ENCODE results near the gene CHD9. TPM values are rescaled to one million over a fixed set of nuclear protein-coding genes. Genes with fewer than 3 reads are reported as not detected.

Gene CHD9
- total RNA-seq, 4 donors from 2014 or later: 46.9 to 174 (median 133) TPM

DNA sequence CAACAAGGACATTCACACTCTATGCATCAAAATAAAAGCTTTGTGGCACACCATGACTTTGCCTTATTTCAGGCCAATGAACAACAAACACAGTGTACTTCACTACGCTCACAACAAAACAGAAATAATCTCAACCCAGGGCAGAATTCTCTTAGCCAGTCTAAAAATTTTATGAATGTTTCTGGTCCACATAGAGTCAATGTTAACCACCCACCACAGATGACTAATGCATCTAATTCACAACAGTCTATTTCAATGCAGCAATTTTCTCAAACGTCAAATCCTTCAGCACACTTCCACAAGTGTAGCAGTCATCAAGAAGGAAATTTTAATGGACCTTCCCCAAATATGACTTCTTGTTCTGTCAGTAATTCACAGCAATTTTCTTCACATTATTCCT is 101.7 kb downstream of the CHD9 start:
- Histone ChIP-seq H3K27me3 (no peaks in the 10 kb centered on the region), H3K36me3 (no peaks in the 10 kb centered on the region), H3K4me1 (no peaks in the 10 kb centered on the region), H3K4me3 (no peak overlapping the region), H3K27ac (no peak overlapping the region), H3K9me3 (no peaks in the 10 kb centered on the region)
- no peak for DNase-seq
- intact Hi-C loops (cut with DNase I; ENCODE audit: low total_unique reads): no loop called here
- TF ChIP-seq, protein P1, sequence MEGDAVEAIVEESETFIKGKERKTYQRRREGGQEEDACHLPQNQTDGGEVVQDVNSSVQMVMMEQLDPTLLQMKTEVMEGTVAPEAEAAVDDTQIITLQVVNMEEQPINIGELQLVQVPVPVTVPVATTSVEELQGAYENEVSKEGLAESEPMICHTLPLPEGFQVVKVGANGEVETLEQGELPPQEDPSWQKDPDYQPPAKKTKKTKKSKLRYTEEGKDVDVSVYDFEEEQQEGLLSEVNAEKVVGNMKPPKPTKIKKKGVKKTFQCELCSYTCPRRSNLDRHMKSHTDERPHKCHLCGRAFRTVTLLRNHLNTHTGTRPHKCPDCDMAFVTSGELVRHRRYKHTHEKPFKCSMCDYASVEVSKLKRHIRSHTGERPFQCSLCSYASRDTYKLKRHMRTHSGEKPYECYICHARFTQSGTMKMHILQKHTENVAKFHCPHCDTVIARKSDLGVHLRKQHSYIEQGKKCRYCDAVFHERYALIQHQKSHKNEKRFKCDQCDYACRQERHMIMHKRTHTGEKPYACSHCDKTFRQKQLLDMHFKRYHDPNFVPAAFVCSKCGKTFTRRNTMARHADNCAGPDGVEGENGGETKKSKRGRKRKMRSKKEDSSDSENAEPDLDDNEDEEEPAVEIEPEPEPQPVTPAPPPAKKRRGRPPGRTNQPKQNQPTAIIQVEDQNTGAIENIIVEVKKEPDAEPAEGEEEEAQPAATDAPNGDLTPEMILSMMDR (IDR thresholded peaks at IDR 0.05): no peak
- no peak for TF ChIP-seq POLR2A (IDR thresholded peaks at IDR 0.05)

DNA sequence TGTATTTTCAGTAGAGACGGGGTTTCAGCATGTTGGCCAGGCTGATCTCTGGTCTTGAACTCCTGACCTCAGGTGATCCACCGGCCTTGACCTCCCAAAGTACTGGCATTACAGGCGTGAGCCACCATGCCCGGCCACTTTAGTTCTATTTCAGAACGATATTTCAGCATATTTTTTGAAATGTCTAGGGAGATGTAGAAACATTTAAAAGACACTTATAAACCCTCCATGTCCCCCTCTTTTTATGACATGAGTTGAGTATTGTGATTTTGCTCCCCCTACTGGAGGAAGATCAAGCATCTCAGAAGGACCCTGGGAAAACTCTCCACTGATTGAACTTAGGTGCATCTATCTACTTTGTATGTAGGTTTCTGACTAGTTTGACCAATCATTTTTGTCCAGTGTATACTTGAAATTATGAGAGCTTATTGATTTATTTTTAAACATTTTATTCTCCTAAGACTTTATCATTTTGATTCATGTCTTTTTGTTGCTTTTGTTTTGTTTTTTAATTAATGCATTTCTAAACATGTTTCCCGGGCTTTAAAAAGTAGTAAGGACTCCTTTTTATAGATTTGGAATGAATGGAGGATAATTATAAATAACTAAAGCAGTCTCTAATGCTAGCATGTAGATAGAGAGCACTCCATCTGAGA is 105.1 kb downstream of the CHD9 start:
- Histone ChIP-seq H3K27ac (peak overlapping the region in 1 of 2 donors; percentile 22), H3K4me3 (no peak overlapping the region), H3K36me3 (no peaks in the 10 kb centered on the region), H3K27me3 (no peaks in the 10 kb centered on the region), H3K4me1 (no peaks in the 10 kb centered on the region), H3K9me3 (no peaks in the 10 kb centered on the region)
- TF ChIP-seq, protein P1 (IDR thresholded peaks at IDR 0.05): peak; percentile 53 to 69 (median 68)
- TF ChIP-seq POLR2A (IDR thresholded peaks at IDR 0.05): no peak
- peak in 1 of 2 donors; percentile 28 for DNase-seq
- intact Hi-C loops (cut with DNase I; ENCODE audit: low total_unique reads): no loop called here

DNA sequence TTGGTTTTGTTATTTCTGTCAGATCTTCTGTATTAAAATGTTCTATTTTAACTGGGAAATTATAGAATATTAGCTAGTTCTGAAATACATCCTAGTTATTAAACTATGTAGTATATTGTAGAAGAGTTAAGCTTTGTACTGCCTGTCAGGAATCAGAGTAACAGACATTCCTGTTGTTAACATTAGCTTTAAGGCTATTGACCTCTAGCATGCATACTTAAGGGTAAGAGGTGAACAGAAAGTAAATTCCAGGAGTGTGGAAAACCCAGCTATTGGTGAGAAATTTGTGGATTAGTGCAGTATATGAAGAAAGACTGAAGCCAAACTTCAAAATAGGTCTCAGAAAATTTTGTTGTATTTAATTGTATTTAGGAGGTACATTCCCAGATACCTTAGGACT is 111.3 kb downstream of the CHD9 start:
- no peak for DNase-seq
- intact Hi-C loops (cut with DNase I; ENCODE audit: low total_unique reads): no loop called here
- no peaks in the 10 kb centered on the region for H3K4me1 ChIP-seq
- H3K27ac ChIP-seq: no peak overlapping the region
- H3K9me3 ChIP-seq: no peaks in the 10 kb centered on the region
- H3K36me3 ChIP-seq: no peaks in the 10 kb centered on the region
- TF ChIP-seq POLR2A (IDR thresholded peaks at IDR 0.05): no peak
- TF ChIP-seq, protein P1 (IDR thresholded peaks at IDR 0.05): no peak
- H3K4me3 ChIP-seq: no peak overlapping the region
- no peaks in the 10 kb centered on the region for H3K27me3 ChIP-seq

DNA sequence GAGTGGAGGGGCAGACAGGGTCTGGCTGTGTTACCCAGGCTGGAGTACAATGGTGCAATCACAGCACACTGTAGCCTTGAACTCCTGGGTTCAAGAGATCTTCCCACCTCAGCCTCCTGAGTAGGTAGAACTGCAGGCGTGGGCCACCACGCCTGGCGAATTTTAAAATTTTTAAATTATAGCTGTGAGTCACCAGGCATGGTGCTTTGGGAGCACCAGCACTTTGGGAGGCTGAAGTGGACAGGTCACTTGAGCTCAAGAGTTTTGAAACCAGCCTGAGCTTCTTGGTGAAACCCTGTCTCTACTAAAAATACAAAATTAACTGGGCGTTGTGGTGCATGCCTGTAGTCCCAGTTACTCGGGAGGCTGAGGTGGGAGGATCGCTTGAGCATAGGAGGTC is 114.0 kb downstream of the CHD9 start:
- TF ChIP-seq, protein P1 (IDR thresholded peaks at IDR 0.05): no peak
- no peak for TF ChIP-seq POLR2A (IDR thresholded peaks at IDR 0.05)
- Histone ChIP-seq H3K27ac (no peak overlapping the region), H3K9me3 (no peaks in the 10 kb centered on the region), H3K27me3 (no peaks in the 10 kb centered on the region), H3K4me1 (no peaks in the 10 kb centered on the region), H3K4me3 (no peak overlapping the region), H3K36me3 (no peaks in the 10 kb centered on the region)
- intact Hi-C loops (cut with DNase I; ENCODE audit: low total_unique reads): no loop called here
- no peak for DNase-seq

DNA sequence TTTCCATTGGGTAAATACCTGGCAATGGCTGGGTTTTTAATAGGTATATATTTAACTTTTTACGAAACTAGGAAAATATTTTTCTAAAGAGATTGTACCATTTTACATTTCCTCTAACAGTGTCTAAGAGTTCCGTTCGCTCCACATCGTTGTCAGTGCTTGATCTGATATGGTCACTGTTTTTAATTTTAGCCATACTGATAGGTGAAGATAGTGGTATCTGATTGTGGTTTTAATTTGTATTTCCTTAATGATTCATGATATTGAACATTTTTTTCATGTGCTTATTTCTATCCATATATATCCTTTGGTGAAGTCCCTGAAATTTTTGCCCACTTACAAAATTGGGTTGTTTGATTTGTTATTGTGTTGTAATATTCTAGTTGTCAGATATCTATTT is 117.7 kb downstream of the CHD9 start:
- Histone ChIP-seq H3K27ac (no peak overlapping the region), H3K4me3 (no peak overlapping the region), H3K4me1 (peaks cover 0 to 4% of the 10 kb centered on the region in 2 donors), H3K9me3 (no peaks in the 10 kb centered on the region), H3K27me3 (no peaks in the 10 kb centered on the region), H3K36me3 (no peaks in the 10 kb centered on the region)
- intact Hi-C loops (cut with DNase I; ENCODE audit: low total_unique reads): no loop called here
- no peak for DNase-seq
- TF ChIP-seq, protein P1 (IDR thresholded peaks at IDR 0.05): no peak
- no peak for TF ChIP-seq POLR2A (IDR thresholded peaks at IDR 0.05)
